NT2/D1 (cell line): ENCODE results near the gene S100A2.

Experiments used
- SUZ12 ChIP-seq: IDR thresholded peaks from 2 replicates; pipeline ENCODE4 v1.6.1; 2011; ENCODE audit not compliant: insufficient read length, insufficient read depth; ENCODE audit errors: extremely low read depth
- YY1 ChIP-seq: IDR thresholded peaks from 2 replicates; pipeline ENCODE4 v1.6.1; 2011; ENCODE audit not compliant: insufficient read length, insufficient read depth
- ZNF274 ChIP-seq: IDR thresholded peaks from 2 replicates; pipeline ENCODE4 v1.6.1; 2011; ENCODE audit warnings: mild to moderate bottlenecking, low read depth, low read length

DNA sequence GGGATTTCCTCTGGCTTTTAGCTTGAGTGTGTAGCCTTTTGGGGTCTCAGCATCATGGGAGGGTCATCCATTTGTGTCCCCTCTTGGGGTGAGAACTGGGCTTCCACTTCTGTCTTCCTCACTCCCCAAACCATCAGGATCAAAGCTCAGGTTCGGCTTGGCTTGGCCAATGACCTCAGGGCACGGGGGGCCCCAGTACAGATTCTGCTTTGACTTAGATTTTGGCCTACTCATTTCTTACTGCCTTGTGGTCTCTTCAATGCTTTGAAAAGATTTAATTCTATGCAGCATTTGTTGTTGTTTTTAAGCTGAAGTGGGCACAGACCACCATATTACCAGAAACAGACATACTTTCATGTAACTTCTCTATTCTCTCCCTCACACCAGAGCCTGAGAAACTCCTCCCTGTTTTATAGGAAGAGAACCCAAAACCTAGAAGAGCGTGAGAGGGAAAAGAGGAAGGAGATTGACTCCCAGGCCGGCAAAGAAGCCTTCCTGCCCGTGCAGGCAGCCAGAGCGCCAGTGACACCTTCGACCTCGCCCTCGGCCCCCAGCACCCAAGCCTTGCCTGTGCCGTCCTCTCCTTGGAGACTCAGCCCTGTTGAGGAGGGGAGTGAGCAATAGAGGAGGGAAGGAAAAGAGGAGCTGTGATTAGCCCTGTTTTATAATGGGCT is 14.7 kb downstream of the S100A2 start:
- no peak for TF ChIP-seq ZNF274
- TF ChIP-seq SUZ12: no peak
- no peak for TF ChIP-seq YY1
